ENCODE results near the gene FAM8A1. TPM values are rescaled to one million over a fixed set of nuclear protein-coding genes. Genes with fewer than 3 reads are reported as not detected.

The FAM8A1 gene
- polyA plus RNA-seq, 5 donors, result 33.1 to 49.0 (median 43.9) TPM

DNA sequence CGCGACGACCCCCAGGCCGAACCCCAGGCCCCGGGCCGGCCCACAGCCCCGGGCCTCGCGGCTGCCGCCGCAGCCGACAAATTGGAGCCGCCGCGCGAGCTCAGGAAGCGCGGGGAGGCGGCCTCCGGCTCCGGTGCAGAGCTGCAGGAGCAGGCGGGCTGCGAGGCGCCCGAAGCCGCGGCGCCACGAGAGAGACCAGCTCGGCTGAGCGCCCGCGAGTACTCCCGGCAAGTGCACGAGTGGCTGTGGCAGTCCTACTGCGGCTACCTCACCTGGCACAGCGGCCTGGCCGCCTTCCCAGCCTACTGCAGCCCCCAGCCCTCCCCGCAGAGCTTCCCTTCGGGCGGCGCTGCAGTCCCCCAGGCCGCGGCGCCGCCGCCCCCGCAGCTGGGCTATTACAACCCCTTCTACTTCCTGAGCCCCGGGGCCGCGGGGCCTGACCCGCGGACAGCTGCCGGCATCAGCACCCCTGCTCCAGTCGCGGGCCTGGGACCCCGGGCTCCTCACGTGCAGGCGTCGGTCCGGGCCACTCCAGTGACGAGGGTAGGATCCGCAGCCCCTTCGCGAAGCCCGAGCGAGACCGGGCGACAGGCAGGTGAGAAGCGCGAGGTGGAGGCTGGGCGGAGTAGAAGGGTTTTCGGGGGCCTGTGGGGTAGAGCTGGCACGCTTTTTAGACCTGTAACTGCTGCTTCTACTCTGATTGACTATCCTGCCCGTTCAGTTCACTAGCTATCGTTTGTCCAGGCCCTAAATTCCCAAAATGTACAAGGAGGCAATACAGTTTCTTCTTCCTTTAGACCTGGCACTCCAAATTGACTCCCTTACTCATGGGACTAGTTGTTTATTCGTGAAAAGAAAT is 654 bp downstream of the FAM8A1 start:
- peak; percentile 42 to 64 for DNase-seq

DNA sequence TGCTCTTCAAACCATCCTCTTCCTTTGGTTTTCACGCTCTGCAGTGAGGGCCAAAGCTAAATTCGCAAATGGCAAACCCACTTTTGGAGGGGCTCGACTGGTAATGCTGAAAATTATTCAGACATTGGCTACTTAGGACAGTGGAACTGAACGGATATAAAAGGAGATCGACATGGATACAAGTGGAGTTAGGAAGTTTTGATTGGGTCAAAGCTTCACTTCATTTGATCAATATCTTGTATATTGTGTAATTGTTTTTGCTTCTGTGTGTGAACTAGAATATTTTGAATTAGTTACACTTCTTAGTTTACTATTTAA is 1.2 kb downstream of the FAM8A1 start:
- DNase-seq, result peak; percentile 9 to 18

DNA sequence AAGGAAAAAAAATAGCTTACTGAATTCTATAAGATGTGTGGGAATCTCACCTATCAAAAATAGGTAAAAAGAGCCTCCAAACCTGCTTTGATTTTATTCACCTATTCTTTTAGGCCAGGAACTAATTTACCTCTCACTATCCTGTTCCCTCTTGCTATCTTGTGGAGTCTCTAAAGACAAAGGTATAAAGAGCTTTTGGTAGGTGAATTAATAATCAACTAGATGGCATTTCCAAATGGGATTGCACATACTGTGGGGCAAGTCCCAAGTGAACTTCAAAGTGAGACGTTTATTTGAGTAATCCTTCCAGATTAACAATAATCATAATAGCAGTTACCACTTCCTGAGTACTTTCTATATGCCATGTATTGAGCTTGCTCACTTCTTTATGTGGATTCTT is 2.8 kb downstream of the FAM8A1 start:
- DNase-seq, result no peak

DNA sequence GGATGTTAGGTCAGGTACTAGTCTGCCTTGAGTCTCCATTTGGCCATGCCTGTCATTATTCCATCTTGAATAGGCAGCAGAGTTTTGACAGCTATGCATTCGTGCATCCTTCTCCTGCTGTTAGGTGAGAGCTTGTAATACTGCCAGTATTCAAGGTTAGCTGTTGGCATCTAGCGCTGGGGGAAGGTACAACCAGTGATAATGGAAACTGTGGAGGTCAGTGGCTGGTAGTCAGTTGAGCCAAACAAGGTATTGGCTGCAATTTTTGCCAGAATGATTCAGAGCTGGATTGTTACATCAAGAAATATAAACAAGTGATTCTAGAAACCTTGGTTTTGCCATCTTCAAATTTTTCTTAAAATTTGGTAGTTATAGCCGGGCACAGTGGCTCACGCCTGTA is 6.5 kb downstream of the FAM8A1 start:
- DNase-seq, result no peak

DNA sequence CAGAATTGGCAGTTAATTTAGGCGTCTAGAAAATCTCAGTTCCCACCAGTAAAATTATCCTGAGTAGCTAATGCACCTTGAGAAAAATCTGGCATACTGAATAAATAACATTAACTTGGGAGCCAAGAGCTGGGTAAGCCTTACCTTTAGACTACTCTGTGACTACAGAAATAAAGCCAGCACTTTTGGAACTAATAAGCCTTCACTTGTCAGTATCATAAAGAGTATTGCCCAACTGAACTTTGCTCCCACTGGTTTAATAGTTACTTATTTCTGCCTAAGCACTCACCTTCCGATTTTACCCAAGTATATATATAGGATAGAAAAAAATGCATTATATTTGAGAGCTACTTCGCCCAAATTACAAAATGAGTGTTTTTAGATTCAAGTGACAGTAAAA is 10.7 kb downstream of the FAM8A1 start:
- DNase-seq, result no peak

DNA sequence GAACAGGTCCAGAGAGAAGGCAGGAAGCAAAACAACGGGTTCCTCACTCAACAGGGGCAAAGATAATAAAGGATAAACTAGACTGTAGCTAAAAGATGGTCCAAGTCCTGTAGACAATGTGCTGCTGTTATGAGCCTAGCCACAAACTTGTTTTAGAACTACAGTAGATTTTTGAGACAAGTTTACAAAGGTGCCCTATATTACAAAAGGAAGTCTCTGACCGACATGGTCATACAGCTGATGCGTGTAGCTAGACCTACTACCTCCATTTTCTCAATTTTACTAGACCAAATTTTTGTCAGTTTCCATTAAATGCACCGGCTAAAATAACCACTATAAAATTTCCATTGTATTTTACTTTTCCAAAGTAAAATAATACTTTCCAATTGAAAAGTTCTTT is 11.9 kb downstream of the FAM8A1 start:
- no peak for DNase-seq

DNA sequence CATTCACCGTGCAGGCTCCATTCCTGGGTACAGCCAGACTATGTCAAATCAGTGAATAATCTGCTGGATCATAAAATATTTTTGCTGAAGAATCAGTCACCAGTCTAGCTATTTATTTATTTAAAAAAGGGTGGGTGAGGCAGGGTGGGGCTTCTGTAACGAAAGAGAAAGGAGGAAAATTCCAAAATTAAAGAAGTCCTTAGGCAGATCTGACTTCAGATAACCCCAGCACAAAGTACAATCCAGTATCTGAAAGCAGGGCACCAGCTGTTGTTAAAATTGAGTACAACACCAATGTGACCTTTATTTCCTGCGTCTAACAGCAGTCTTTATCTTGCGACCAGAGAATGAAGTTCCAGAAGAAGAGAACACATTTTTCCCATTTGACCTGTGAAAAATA is 15.7 kb downstream of the FAM8A1 start:
- no peak for DNase-seq

DNA sequence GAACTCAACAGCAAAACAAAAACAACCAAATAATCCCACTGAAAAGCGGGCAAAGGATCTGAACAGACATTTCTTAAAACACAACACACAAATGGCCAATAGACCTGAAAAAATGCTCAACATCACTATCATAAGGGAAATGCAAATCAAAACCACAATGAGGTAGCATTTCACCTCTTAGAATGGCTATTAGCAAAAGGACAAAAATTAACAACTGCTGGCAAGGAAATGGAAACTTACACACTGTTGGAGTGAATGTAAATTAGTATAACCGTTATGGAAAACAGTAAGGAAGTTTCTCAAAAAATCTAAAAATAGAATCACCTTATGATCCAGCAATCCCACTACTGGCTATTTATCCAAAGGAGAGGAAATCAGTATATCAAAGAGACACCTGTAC is 20.9 kb downstream of the FAM8A1 start:
- DNase-seq, result no peak

DNA sequence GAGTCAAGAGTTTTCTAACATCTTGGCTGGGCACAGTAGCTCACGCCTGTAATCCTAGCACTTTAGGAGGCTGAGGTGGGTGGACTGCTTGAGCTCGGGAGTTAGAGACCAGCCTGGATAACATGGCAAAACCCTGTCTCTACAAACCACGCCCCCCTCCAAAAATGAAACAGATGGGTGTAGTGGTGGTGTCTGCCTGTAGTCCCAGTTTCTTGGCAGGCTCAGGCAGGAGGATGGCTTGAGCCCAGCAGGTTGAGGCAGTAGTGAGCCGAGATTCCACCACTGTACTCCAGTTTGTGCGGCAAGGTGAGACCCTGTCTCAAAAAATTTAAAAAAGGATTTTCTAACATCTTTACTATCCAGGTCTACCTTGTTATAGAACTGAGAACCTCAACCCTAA is 22.0 kb downstream of the FAM8A1 start:
- DNase-seq, result no peak

DNA sequence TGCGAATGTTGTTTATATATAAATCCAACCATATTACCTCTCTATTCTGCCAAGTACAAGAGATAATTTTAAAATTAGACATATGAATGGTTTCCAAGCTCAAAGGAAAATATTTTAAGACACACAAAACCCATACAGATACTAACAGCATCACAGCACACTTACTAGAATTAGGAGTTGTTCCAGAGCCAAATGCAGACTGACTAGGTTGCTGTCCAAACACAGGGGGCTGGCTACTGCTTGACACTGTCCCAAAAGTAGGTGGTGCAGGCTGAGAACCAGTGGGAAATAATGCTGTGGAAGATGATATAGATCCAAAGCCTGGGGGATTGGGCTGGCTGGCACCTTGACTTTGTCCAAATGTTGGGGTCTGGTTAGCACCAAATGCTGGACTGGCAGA is 24.3 kb downstream of the FAM8A1 start:
- no peak for DNase-seq

DNA sequence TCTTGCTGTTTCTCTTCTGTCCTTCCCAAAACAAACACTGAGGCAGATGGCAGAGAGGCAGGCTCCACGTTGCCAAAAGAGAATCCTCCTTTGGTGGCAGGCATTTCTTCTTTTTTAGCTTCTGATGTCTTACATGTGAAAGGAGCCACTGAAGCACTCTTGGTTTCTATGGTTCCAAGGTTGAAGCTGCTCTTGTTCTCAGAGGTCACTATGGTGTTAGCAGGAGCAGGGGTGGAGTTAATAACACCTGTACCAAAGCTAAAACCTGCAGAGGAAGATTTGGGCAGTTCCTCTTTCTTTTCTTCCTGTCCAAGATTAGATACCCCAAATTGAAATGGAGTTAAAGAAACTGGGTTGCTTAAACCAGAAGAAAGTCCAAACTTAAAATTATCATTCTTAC is 28.8 kb downstream of the FAM8A1 start:
- DNase-seq, result no peak

DNA sequence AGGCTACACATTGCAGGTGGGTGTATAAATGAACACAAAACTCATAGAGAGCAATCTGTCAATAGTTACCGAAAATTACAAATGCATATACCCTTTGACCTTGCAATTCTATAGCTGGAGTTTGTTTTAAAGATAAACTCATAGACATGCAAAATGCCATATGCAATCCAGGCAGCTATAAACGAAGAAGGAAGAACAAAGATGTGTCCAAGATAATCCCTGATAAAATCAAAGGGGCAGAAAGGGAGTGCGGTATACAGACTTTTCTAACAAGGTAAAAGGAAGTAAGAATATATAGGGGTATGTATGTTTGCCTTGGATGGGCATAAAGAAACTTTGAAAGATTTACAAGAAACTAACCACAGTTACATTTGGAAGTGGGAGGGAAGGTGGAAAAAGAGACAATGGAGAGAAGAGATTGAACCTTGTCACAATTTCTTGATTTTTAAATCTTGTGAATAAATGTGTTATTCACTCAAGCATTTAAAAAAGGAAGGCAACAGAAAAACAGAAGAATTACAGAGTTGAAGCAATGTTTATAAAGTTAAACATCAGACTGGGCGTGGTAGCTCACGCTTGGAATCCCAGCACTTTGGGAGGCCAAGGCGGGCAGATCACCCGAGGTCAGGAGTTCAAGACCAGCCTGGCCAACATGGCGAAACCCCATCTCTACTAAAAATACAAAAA is 29.9 kb downstream of the FAM8A1 start:
- no peak for DNase-seq

DNA sequence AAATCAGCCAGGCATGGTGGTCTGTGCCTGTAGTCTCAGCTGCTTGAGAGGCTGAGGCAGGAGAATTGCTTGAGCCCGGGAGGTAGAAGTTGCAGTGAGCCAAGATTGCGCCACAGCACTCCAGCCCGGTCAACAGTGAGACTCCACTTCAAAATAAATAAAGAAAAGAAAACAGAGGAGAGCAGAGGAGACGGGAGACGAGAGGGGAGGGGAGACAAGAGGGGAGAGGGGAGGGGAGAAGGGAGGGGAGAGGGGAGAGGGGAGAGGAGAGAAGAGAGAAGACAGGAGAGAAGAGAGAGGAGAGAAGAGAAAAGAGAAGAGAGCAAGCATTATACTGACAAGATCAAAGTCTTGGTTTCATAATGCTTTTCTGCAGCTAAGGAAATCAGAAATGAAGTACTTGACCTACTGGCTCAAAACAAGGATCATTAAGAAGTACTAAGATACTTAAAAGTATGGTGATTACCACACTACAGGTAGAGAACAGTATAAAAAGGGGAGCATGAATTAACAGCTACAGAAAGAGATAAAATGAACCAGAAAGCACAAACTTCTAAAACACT is 30.5 kb downstream of the FAM8A1 start:
- peak in 1 of 2 donors; percentile 3 for DNase-seq

DNA sequence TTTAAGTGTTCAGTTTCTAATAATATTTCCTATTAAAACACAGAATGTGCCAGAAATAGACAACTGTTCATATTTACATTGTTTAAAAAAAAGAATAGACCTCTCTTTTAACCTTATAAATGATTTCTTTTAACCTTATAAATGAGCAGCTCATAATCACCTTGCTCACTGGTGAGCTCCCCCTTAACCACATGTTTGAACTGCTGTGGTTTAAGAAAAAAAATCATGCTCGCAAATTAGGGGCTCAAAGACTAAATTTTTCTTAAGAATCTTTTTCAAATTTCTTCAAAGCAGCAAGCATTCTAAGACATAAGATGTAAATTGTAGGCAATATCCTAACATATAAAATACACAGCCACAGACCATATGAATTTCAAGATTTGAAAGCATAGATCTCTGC is 32.8 kb downstream of the FAM8A1 start:
- no peak for DNase-seq

DNA sequence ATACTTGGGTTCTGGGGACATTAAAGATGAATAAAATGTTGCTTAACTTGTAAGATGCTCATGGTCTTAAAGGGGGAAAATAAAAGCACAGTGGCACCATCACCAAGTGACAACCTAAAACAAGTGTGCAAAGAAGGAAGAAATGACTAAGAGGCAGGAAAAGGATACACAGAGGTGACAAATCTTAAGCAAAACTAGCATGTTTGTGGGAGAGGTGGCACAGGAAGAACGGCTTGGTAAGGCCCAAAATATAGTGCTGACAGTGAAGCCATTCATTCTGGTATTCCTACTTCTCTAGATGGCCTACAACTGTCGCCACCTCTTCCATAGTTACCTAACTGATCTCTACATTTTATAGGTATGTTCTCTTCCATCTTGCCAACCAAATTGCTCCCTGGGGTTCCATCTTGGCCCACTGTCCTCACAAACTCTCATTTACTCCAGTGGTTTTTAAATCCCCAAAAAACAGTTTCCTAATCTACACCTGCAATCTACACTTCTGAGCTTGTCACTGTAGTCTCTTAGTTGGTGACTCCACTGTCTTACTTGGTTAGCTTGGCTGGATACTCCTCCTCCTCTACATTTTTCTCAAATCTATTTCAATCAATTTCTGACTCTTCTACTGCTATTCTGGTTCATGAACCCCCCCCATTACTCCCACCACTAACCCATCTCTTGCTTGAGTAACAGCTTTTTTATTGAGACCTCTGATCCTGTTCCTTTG is 33.5 kb downstream of the FAM8A1 start:
- no peak for DNase-seq

DNA sequence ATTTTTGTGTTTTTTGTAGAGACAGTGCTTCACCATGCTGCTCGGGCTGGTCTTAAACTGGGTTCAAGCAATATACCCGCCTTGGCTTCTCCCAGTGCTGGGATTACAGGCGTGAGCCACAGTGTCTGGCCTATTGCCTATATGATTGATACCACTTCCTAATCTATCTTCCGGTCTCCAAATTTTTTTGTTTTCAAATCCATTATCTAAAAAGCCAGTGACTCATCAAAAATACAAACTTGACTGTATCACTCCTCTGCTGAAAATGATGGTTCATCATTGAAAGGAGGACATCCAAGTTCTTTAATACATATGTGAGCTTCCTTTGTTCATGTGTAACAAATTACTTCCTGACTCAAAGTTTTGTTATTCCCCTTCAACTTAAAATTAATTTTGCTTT is 35.5 kb downstream of the FAM8A1 start:
- DNase-seq, result no peak

DNA sequence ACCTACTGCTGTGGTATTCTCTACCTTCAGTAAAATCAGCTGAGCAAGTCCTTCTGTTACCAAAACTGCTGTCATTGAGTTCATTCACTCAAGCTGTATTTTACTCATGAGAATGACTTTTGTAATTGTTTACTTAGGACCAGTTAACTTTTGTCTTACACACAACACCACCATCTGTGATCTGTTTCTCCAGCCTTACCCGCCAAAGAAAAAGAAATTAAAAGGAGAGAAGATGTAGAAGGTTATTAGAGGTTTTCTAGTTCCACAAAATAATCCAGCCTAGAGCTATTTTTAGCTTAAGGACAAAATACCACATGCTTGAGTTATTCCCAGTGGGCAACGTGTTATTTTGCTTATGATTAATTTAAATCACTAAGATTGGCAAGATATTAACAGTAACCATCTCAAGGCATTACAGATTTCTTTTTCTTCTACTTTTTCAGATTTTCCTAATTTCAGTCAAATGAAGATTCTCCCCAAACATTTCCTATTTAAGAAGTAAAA is 38.2 kb downstream of the FAM8A1 start:
- DNase-seq, result no peak

DNA sequence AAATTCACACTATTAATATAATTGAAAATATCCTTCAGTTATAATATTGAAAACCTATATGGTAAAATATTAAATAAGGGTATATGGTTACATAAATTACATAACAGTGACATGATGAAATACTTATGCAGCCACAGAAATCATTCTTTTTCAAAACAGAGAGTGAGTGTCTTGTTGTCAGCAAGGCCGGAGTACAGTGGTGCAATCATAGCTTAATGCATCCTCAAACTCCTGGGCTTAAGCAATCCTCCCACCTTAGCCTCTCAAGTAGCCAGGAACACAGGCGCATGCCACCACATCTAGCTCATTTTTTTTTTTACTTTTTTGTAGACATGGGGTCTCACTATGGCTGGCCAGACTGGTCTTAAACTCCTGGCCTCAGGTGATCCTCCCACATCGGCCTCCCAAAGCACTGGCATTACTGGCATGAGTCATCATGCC is 40.4 kb downstream of the FAM8A1 start:
- DNase-seq, result no peak

DNA sequence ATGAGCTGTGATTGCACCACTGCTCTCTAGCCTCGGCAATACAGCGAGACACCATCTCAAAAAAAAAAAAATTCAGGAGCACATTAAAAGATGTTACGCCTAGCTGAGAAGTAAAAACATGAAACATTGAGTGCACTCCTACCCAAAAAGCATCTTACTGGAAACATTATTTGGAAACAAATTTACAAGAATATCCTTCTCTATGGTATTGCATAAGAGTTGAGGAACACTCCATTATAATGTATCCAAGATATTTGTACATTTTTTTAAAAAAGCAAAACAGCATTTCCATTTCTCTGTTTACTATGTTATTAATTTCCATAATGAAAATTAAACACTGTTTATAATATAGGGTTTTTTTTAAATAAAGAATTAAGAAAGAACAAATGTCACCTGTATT is 48.6 kb downstream of the FAM8A1 start:
- DNase-seq, result no peak

DNA sequence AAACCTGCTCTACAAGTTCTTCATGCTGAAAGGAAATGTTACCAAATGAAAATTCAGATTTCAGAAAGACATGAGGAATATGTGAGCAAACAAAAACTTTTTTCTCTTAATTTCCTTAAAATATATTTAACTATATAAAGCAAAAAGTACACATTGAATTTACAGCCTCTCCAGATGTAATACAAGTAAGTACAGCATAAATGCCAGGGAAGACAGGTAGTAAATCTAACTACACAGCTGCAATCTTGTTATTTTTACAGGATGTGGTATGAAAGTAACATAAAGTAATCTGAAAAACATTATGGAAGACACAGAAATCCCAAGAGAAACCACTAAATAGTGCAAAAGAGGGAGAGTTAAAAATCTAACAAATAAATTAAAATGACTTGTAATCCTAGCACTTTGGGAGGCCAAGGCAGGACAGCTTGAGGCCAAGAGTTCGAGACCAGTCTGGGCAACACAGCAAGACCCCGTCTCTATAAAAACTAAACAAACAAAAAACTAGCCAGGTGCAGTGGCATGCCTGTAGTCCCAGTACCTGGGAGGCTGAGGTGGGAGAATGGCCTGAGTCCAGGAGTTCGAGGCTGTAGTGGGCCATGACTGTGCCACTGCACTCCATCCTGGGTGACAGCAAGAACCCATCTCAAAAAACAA is 50.7 kb downstream of the FAM8A1 start:
- no peak for DNase-seq

DNA sequence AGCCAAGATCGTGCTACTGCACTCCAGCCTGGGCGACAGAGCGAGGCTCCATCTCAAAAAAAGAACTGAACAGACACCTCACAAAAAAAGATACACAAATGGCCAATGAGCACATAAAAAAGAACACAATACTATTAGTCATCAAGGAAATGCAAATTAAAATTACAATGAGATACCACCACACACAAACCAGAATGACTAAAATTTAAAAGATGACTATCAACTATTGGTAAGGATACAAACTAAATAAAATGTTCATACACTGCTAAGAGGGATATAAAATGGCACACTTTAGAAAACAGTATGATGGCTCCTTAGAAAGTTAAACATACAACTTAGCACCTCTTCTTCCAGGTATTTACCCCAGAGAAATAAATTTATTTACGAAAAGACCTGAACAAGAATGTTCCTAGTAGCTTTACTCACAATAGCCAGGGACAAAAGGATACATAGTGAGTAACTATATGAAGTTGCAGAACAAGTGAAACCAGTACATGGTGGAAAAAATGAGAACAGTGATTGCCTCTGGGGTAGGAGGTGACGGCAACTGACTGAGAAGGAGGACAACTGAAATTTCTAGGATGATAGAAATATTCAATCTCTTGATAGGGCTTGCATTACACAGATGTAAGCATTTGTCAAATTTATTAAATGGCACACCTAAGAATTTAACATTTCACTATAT is 53.2 kb downstream of the FAM8A1 start:
- no peak for DNase-seq

All from right lung (tissue), 5 donors.